ENCODE data around the gene P2RY6.

DNA sequence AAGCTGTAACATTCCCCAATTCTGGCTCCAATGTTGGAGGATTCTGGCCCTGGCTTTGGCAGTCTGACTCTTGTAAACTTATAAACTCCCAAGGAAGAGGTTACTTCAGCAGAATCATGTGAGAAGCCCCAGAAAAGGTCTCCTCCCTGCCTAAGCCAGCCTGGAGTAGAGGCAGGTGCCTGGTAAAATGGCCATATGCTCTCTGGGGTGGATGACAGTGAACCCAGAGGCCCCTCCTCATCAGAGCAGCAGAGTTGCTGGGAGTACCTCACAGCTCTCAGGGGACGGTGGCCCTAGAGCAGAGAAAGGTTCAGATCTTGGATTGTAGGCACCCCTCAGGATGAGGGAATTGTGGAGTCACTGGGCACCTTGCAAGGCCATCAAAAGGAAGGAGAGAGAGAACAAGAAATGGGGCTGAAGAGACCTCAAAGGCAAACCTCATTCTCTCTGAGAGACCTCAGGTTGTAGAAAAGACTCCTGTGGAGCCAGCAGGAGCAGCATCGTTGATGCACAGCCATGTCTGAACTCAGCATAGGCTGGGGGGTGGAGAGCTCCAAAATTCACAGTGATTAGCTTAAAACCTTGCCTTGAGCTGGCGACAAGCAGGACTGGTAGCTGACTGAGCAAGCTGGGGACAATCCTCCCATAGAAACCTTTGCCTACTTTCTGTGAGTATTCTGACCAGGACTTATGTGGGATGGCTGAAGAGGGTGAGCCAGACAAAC lies 4.9 kb upstream of the P2RY6 start:
- no peak for TF ChIP-seq POLR2A (IDR thresholded peaks at IDR 0.05)
- TF ChIP-seq, protein P1, sequence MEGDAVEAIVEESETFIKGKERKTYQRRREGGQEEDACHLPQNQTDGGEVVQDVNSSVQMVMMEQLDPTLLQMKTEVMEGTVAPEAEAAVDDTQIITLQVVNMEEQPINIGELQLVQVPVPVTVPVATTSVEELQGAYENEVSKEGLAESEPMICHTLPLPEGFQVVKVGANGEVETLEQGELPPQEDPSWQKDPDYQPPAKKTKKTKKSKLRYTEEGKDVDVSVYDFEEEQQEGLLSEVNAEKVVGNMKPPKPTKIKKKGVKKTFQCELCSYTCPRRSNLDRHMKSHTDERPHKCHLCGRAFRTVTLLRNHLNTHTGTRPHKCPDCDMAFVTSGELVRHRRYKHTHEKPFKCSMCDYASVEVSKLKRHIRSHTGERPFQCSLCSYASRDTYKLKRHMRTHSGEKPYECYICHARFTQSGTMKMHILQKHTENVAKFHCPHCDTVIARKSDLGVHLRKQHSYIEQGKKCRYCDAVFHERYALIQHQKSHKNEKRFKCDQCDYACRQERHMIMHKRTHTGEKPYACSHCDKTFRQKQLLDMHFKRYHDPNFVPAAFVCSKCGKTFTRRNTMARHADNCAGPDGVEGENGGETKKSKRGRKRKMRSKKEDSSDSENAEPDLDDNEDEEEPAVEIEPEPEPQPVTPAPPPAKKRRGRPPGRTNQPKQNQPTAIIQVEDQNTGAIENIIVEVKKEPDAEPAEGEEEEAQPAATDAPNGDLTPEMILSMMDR (IDR thresholded peaks at IDR 0.05): no peak
